CD8-positive, alpha-beta memory T cell (primary cell): ENCODE results near the gene CDADC1. TPM values are rescaled to one million over a fixed set of nuclear protein-coding genes. Genes with fewer than 3 reads are reported as not detected.
A peak's percentile ranks its signal among the peaks of the same experiment; 100 is the strongest.

Experiments
- CTCF ChIA-PET: fragments of 350-600 bp; sonication (Branson Sonifier 250); formaldehyde crosslinking; loops from one replicate; lab custom pipeline; 2021; ENCODE audit warnings: antibody characterized with exemption; lab: Charles Lee
- POLR2A ChIA-PET: fragments of 350-600 bp; sonication (Branson Sonifier 250); formaldehyde crosslinking; loops from one replicate; lab custom pipeline; 2021; ENCODE audit warnings: antibody characterized with exemption; lab: Charles Lee
- DNase-seq, 5 donors: peaks; one replicate each; pipeline versions ENCODE4 v3.0.0 to v3.0.0-alpha.2; 2020 to 2022; ENCODE audit warnings: mixed read lengths in 1 of 5
- H3K27ac ChIP-seq: one replicate; pipeline ENCODE4 v1.7.0; 2013; ENCODE audit warnings: low read depth, mild to moderate bottlenecking, low read length, moderate library complexity
- H3K27me3 ChIP-seq: 2 replicates; pipeline ENCODE4 v1.7.0; 2013; ENCODE audit warnings: low read length, mild to moderate bottlenecking; ENCODE audit not compliant: insufficient read depth, poor library complexity, severe bottlenecking
- H3K36me3 ChIP-seq: 2 replicates; pipeline ENCODE4 v1.7.0; 2013; ENCODE audit warnings: mild to moderate bottlenecking, low read length, moderate library complexity; ENCODE audit not compliant: insufficient read depth
- H3K4me1 ChIP-seq: 2 replicates; pipeline ENCODE4 v1.7.0; 2013; ENCODE audit warnings: mild to moderate bottlenecking, low read length, moderate library complexity; ENCODE audit not compliant: insufficient read depth
- H3K4me3 ChIP-seq: 2 replicates; pipeline ENCODE4 v1.7.0; 2013; ENCODE audit warnings: mild to moderate bottlenecking, low read length
- H3K9me3 ChIP-seq: 2 replicates; pipeline ENCODE4 v1.7.0; 2013; ENCODE audit warnings: mild to moderate bottlenecking, low read length
- H3K27ac Mint-ChIP-seq, 8 donors: one replicate each; pipeline ENCODE4 v1.8.0; 2020 to 2021; ENCODE audit warnings: mixed read lengths in 8 of 8, mild to moderate bottlenecking in 6 of 8, inconsistent platforms in 3 of 8, moderate library complexity in 3 of 8
- H3K27me3 Mint-ChIP-seq, 2 donors: one replicate each; pipeline ENCODE4 v1.8.0; 2020 to 2021; ENCODE audit warnings: mixed read lengths in 2 of 2, mild to moderate bottlenecking in 1 of 2, moderate library complexity in 1 of 2
- H3K36me3 Mint-ChIP-seq, 3 donors: one replicate each; pipeline ENCODE4 v1.8.0; 2020 to 2021; ENCODE audit warnings: mixed read lengths in 3 of 3, inconsistent platforms in 1 of 3, mild to moderate bottlenecking in 1 of 3
- H3K4me1 Mint-ChIP-seq, 3 donors: one replicate each; pipeline ENCODE4 v1.8.0; 2020 to 2021; ENCODE audit warnings: mixed read lengths in 3 of 3, inconsistent platforms in 1 of 3, mild to moderate bottlenecking in 1 of 3
- H3K4me3 Mint-ChIP-seq, 7 donors: one replicate each; pipeline ENCODE4 v1.8.0; 2020 to 2021; ENCODE audit warnings: mixed read lengths in 7 of 7, mild to moderate bottlenecking in 6 of 7, moderate library complexity in 4 of 7, inconsistent platforms in 2 of 7
- H3K9me3 Mint-ChIP-seq, 5 donors: one replicate each; pipeline ENCODE4 v1.8.0; 2020 to 2022; ENCODE audit warnings: mixed read lengths in 5 of 5, mild to moderate bottlenecking in 3 of 5, moderate library complexity in 2 of 5, inconsistent platforms in 1 of 5
- polyA plus RNA-seq: library from polyadenylated mRNA; unstranded; fragments of 300-500 nt; fragmentation: Illumina TruSeq; gene quantifications from one replicate; pipeline ENCODE4 v1.2.3, GENCODE V29; 2021
- total RNA-seq, 2 experiments: library from RNA; stranded (reverse); gene quantifications; one replicate each; pipeline ENCODE4 v1.2.3, GENCODE V29; 2021

The CDADC1 gene
- total and polyA plus RNA-seq, 3 experiments from 2014 or later = 9.8 to 12.0 (median 10.8) TPM

- no peaks in the 10 kb centered on the region for H3K27me3 ChIP-seq
- ChIA-PET POLR2A (no interaction called here), CTCF (interaction anchor here (1.0 kb wide), 1 partner anchor 18 kb away, joined by 3 read pairs; no protein-coding TSS in a partner anchor)
- H3K27ac ChIP-seq = no peak overlapping the region
- Mint-ChIP-seq H3K9me3 (no peaks in the 10 kb centered on the region), H3K4me1 (no peaks in the 10 kb centered on the region), H3K27me3 (no peaks in the 10 kb centered on the region), H3K4me3 (no peak overlapping the region), H3K36me3 (peaks cover 4 to 16% (median 13%) of the 10 kb centered on the region in 3 donors), H3K27ac (no peak overlapping the region)
- no peaks in the 10 kb centered on the region for H3K9me3 ChIP-seq
- no peak for DNase-seq
- no peaks in the 10 kb centered on the region for H3K36me3 ChIP-seq
- no peak overlapping the region for H3K4me3 ChIP-seq
- H3K4me1 ChIP-seq = no peaks in the 10 kb centered on the region
Measured at GRCh38 chr13:49311816-49312215, 64.1 kb downstream of the CDADC1 start.

- CTCF ChIA-PET = no interaction called here
Measured at GRCh38 chr13:49314344-49314882, 66.7 kb downstream of the CDADC1 start.

GRCh38 chr13:49315036-49315565, 67.4 kb downstream of the CDADC1 start:
- Mint-ChIP-seq H3K27me3 (peaks cover 0 to 3% of the 10 kb centered on the region in 2 donors), H3K4me1 (no peaks in the 10 kb centered on the region), H3K27ac (no peak overlapping the region), H3K4me3 (no peak overlapping the region), H3K36me3 (peaks cover 4 to 7% (median 5%) of the 10 kb centered on the region in 3 donors), H3K9me3 (no peaks in the 10 kb centered on the region)
- H3K36me3 ChIP-seq = no peaks in the 10 kb centered on the region
- H3K27me3 ChIP-seq = no peaks in the 10 kb centered on the region
- no peak for DNase-seq
- ChIA-PET CTCF (no interaction called here), POLR2A (no interaction called here)
- no peak overlapping the region for H3K27ac ChIP-seq
- H3K4me3 ChIP-seq = no peak overlapping the region
- no peaks in the 10 kb centered on the region for H3K9me3 ChIP-seq
- H3K4me1 ChIP-seq = no peaks in the 10 kb centered on the region

More at GRCh38 chr13:49314344-49314882, 66.7 kb downstream of the CDADC1 start:
- no peaks in the 10 kb centered on the region for H3K4me1 ChIP-seq
- H3K4me3 ChIP-seq = no peak overlapping the region
- POLR2A ChIA-PET = no interaction called here
- Mint-ChIP-seq H3K27ac (peak overlapping the region in 1 of 8 donors; percentile 33), H3K27me3 (peaks cover 0 to 3% of the 10 kb centered on the region in 2 donors), H3K4me1 (no peaks in the 10 kb centered on the region), H3K9me3 (no peaks in the 10 kb centered on the region), H3K36me3 (peaks cover 4 to 13% (median 12%) of the 10 kb centered on the region in 3 donors), H3K4me3 (no peak overlapping the region)
- no peaks in the 10 kb centered on the region for H3K36me3 ChIP-seq
- H3K27ac ChIP-seq = no peak overlapping the region
- H3K9me3 ChIP-seq = no peaks in the 10 kb centered on the region
- H3K27me3 ChIP-seq = no peaks in the 10 kb centered on the region
- no peak for DNase-seq

- Mint-ChIP-seq H3K4me3 (no peak overlapping the region), H3K4me1 (peaks cover 4 to 5% (median 5%) of the 10 kb centered on the region in 3 donors), H3K27ac (no peak overlapping the region), H3K27me3 (peaks cover 0 to 3% of the 10 kb centered on the region in 2 donors), H3K36me3 (peaks cover 1 to 4% (median 4%) of the 10 kb centered on the region in 3 donors), H3K9me3 (no peaks in the 10 kb centered on the region)
- DNase-seq = no peak
- H3K4me3 ChIP-seq = no peak overlapping the region
- H3K9me3 ChIP-seq = no peaks in the 10 kb centered on the region
- H3K27me3 ChIP-seq = no peaks in the 10 kb centered on the region
- no peak overlapping the region for H3K27ac ChIP-seq
- POLR2A ChIA-PET = no interaction called here
- H3K36me3 ChIP-seq = no peaks in the 10 kb centered on the region
- CTCF ChIA-PET = no interaction called here
- no peaks in the 10 kb centered on the region for H3K4me1 ChIP-seq
Measured at GRCh38 chr13:49315756-49316482, 68.2 kb downstream of the CDADC1 start.

- CTCF ChIA-PET = no interaction called here
- Histone ChIP-seq H3K27me3 (no peaks in the 10 kb centered on the region), H3K4me3 (no peak overlapping the region), H3K4me1 (no peaks in the 10 kb centered on the region), H3K36me3 (no peaks in the 10 kb centered on the region), H3K9me3 (no peaks in the 10 kb centered on the region), H3K27ac (no peak overlapping the region)
- DNase-seq = no peak
- peaks cover 0 to 7% (median 0%) of the 10 kb centered on the region in 3 donors for H3K36me3 Mint-ChIP-seq
- POLR2A ChIA-PET = no interaction called here
- H3K4me1 Mint-ChIP-seq = peaks cover 11 to 12% (median 11%) of the 10 kb centered on the region in 3 donors
- H3K27ac Mint-ChIP-seq = no peak overlapping the region
- H3K9me3 Mint-ChIP-seq = no peaks in the 10 kb centered on the region
- no peak overlapping the region for H3K4me3 Mint-ChIP-seq
- peaks cover 0 to 3% of the 10 kb centered on the region in 2 donors for H3K27me3 Mint-ChIP-seq
Measured at GRCh38 chr13:49319551-49319950, 71.8 kb downstream of the CDADC1 start.

- Histone ChIP-seq H3K27me3 (no peaks in the 10 kb centered on the region), H3K27ac (no peak overlapping the region), H3K4me3 (no peak overlapping the region), H3K36me3 (no peaks in the 10 kb centered on the region), H3K4me1 (no peaks in the 10 kb centered on the region), H3K9me3 (no peaks in the 10 kb centered on the region)
- Mint-ChIP-seq H3K4me3 (no peak overlapping the region), H3K9me3 (no peaks in the 10 kb centered on the region), H3K36me3 (peaks cover 0 to 7% (median 0%) of the 10 kb centered on the region in 3 donors), H3K27me3 (peaks cover 0 to 3% of the 10 kb centered on the region in 2 donors), H3K4me1 (peaks cover 11 to 12% (median 11%) of the 10 kb centered on the region in 3 donors), H3K27ac (peak overlapping the region in 1 of 8 donors; percentile 39)
- DNase-seq = no peak
- ChIA-PET CTCF (no interaction called here), POLR2A (no interaction called here)
Measured at GRCh38 chr13:49319951-49320350, 72.2 kb downstream of the CDADC1 start.

- Mint-ChIP-seq H3K36me3 (peaks cover 0 to 7% (median 0%) of the 10 kb centered on the region in 3 donors), H3K4me3 (no peak overlapping the region), H3K4me1 (peaks cover 11 to 12% (median 11%) of the 10 kb centered on the region in 3 donors), H3K9me3 (no peaks in the 10 kb centered on the region), H3K27ac (peak overlapping the region in 2 of 8 donors; percentile 62 to 67), H3K27me3 (peaks cover 0 to 3% of the 10 kb centered on the region in 2 donors)
- DNase-seq = no peak
- ChIA-PET POLR2A (no interaction called here), CTCF (no interaction called here)
- H3K27me3 ChIP-seq = no peaks in the 10 kb centered on the region
- H3K4me3 ChIP-seq = no peak overlapping the region
- no peaks in the 10 kb centered on the region for H3K9me3 ChIP-seq
- H3K36me3 ChIP-seq = no peaks in the 10 kb centered on the region
- H3K27ac ChIP-seq = no peak overlapping the region
- no peaks in the 10 kb centered on the region for H3K4me1 ChIP-seq
Measured at GRCh38 chr13:49320975-49321374, 73.2 kb downstream of the CDADC1 start.

- Histone ChIP-seq H3K4me1 (no peaks in the 10 kb centered on the region), H3K27ac (no peak overlapping the region), H3K36me3 (no peaks in the 10 kb centered on the region), H3K4me3 (no peak overlapping the region), H3K27me3 (no peaks in the 10 kb centered on the region), H3K9me3 (no peaks in the 10 kb centered on the region)
- Mint-ChIP-seq H3K27ac (no peak overlapping the region), H3K27me3 (peaks cover 0 to 2% of the 10 kb centered on the region in 2 donors), H3K4me3 (no peak overlapping the region), H3K9me3 (no peaks in the 10 kb centered on the region), H3K4me1 (peaks cover 11 to 12% (median 11%) of the 10 kb centered on the region in 3 donors), H3K36me3 (peaks cover 0 to 2% (median 0%) of the 10 kb centered on the region in 3 donors)
- POLR2A ChIA-PET = no interaction called here
- DNase-seq = no peak
- CTCF ChIA-PET = interaction anchor here (1.4 kb wide), 1 partner anchor 26 kb away, joined by 4 read pairs; no protein-coding TSS in a partner anchor
Measured at GRCh38 chr13:49322702-49323101, 75.0 kb downstream of the CDADC1 start.
